C4-2B (cell line): Measurements from ENCODE around the gene ANG.

Experiments
- ZFX ChIP-seq: fragments of 450-650 bp; IDR thresholded peaks from 2 replicates; pipeline ENCODE4 v1.6.1; 2017
- TF ChIP-seq, protein P1 (sequence below): fragments of 450-650 bp; conservative IDR thresholded peaks from 2 replicates; pipeline ENCODE4 v1.5.1; 2017; ENCODE audit warnings: mild to moderate bottlenecking

DNA sequence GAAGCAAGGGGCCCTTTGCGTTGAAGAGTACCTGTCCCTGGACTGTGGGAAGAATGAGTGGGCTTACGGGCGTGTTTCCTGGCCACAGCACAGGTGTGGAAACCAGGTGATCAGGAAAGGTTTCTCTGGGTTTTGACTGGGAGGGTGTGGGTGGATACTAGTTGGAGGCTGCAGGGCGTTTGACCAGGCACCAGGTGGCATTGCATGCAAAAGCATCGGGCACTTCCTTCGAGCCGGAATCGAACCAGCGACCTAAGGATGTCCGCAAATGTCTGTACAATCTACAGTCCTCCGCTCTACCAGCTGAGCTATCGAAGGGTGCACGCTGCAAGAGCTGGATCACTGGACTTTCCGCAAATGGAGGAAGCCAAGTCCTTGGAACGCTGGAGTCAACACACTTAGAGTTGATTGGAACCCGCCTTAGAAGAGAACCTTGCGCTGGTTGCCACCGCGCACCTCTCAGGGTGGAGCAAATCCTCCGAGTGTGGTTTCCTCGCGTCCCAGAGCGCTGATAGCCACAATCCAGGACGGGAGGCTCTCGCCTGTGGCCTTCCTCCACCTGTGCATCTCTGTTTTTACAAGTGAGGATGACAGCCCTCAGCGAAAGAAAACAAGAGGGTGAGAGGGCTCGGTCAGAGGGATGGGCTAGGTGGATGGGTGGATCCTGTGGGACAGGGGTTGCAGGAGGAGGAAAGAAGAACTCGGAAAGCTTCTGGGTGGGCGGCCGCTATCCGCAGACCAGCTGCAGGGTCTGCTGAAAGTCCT is 25.4 kb upstream of the ANG start:
- TF ChIP-seq, protein P1, sequence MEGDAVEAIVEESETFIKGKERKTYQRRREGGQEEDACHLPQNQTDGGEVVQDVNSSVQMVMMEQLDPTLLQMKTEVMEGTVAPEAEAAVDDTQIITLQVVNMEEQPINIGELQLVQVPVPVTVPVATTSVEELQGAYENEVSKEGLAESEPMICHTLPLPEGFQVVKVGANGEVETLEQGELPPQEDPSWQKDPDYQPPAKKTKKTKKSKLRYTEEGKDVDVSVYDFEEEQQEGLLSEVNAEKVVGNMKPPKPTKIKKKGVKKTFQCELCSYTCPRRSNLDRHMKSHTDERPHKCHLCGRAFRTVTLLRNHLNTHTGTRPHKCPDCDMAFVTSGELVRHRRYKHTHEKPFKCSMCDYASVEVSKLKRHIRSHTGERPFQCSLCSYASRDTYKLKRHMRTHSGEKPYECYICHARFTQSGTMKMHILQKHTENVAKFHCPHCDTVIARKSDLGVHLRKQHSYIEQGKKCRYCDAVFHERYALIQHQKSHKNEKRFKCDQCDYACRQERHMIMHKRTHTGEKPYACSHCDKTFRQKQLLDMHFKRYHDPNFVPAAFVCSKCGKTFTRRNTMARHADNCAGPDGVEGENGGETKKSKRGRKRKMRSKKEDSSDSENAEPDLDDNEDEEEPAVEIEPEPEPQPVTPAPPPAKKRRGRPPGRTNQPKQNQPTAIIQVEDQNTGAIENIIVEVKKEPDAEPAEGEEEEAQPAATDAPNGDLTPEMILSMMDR: peak; percentile 56
- no peak for TF ChIP-seq ZFX
